Stomach (tissue), 4 donors: Measurements from ENCODE around the gene POLE.

Experiments
- POLR2A ChIP-seq, 4 donors: fragments of 450-650 bp; IDR thresholded peaks; one replicate each; pipeline ENCODE4 v1.6.1; 2016; ENCODE audit warnings: antibody characterized with exemption in 4 of 4, control low read depth in 2 of 4, mild to moderate bottlenecking in 1 of 4, moderate library complexity in 1 of 4
- POLR2AphosphoS5 ChIP-seq, 3 donors: sonication (generic); formaldehyde crosslinking; IDR thresholded peaks; one replicate each; pipeline ENCODE4 v1.6.1; 2016; ENCODE audit warnings: antibody characterized with exemption in 3 of 3
- TF ChIP-seq, protein P1 (sequence below), 7 experiments: fragments of 450-650 bp in 4 of 7; fragments of 200-600 bp in 3 of 7; sonication (generic) in 3 of 7; IDR thresholded peaks; one replicate each; pipeline ENCODE4 v1.5.1; 2016 to 2019; ENCODE audit warnings: antibody characterized with exemption in 7 of 7, control low read depth in 2 of 7, mild to moderate bottlenecking in 1 of 7

DNA sequence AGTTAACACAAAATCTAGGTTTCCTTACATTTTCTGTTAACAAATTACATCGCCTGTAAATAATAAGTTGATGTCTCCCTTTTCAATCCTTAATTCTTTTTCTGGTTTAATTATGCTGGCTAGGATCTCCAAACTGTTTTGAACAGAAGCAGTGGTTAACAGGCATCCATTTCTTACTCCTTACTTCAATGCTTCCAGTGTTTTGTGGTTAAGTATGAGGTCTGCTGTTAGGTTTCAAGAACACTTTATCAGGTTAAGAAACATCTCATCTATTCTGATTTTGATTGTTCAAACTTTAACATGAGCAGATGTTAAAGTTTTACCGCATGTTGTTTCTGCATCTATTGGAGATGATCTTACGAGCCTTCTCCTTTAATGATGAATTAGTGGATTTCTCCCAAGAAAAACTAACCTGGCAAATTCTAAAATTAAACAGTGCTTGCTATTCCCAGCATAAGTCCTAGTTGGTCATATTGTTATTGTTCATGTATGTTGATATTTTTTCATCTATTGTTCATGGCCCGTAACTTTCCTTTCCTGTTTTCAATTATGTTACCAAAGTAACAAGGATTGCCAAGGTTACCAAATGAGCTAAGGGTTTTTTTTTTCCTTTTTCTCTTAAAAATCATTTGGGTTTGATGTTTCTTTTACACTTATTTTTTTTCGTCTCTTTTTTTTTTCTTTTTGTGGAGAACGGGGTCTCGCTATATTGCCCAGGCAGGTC is 33.4 kb downstream of the POLE start:
- TF ChIP-seq, protein P1, sequence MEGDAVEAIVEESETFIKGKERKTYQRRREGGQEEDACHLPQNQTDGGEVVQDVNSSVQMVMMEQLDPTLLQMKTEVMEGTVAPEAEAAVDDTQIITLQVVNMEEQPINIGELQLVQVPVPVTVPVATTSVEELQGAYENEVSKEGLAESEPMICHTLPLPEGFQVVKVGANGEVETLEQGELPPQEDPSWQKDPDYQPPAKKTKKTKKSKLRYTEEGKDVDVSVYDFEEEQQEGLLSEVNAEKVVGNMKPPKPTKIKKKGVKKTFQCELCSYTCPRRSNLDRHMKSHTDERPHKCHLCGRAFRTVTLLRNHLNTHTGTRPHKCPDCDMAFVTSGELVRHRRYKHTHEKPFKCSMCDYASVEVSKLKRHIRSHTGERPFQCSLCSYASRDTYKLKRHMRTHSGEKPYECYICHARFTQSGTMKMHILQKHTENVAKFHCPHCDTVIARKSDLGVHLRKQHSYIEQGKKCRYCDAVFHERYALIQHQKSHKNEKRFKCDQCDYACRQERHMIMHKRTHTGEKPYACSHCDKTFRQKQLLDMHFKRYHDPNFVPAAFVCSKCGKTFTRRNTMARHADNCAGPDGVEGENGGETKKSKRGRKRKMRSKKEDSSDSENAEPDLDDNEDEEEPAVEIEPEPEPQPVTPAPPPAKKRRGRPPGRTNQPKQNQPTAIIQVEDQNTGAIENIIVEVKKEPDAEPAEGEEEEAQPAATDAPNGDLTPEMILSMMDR (IDR thresholded peaks at IDR 0.05): no peak
- no peak for TF ChIP-seq POLR2A (IDR thresholded peaks at IDR 0.05)
- TF ChIP-seq POLR2AphosphoS5 (IDR thresholded peaks at IDR 0.05): no peak
